IPS-15b (cell line): ENCODE measurements around the gene ATG9B.

Source experiments
- H3K27me3 ChIP-seq: one replicate; pipeline ENCODE4 v1.6.1; 2013; ENCODE audit warnings: low read length; ENCODE audit not compliant: control insufficient read depth, insufficient read depth
- H3K36me3 ChIP-seq: one replicate; pipeline ENCODE4 v1.6.1; 2013; ENCODE audit warnings: low read length; ENCODE audit not compliant: control insufficient read depth, insufficient read depth
- H3K4me1 ChIP-seq: one replicate; pipeline ENCODE4 v1.6.1; 2013; ENCODE audit warnings: mild to moderate bottlenecking, low read length; ENCODE audit not compliant: control insufficient read depth, insufficient read depth
- H3K4me3 ChIP-seq: one replicate; pipeline ENCODE4 v1.5.1; 2013; ENCODE audit warnings: low read depth, low read length
- H3K9ac ChIP-seq: one replicate; pipeline ENCODE4 v1.6.1; 2013; ENCODE audit warnings: low read depth, mild to moderate bottlenecking, low read length
- H3K9me3 ChIP-seq: one replicate; pipeline ENCODE4 v1.6.1; 2013; ENCODE audit warnings: mild to moderate bottlenecking, low read length; ENCODE audit not compliant: control insufficient read depth, insufficient read depth

Gene ATG9B

DNA sequence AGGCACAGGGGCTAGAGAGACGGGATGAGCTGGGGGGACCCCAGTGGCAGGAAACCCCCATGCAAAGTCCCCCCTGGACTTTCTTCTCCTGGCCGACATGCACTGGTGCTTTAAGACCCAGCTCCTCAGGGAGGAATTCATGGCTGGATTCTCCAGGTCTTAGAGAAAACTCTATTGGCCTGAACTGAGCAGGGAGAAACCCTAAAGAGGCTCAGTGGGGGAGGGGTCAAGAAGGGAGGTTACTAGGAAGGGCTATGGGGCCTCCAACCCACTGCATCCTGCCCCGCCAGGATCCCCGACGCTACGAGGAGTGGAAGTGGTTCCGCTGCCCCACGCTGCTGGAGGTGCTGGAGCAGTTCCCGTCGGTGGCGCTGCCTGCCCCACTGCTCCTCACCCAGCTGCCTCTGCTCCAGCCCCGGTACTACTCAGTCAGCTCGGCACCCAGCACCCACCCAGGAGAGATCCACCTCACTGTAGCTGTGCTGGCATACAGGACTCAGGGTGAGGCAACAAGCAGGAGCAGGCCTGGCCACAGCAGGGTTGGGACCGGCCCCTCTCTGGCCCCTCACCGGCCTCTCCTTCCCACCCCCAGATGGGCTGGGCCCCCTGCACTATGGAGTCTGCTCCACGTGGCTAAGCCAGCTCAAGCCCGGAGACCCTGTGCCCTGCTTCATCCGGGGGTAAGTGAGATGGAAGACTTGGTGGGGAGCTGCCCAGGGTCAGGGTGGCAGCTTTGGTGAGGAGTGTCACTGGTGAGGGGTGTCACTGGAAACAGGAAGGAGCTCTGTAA is 13.8 kb downstream of the ATG9B start:
- Histone ChIP-seq H3K36me3 (no peaks in the 10 kb centered on the region), H3K4me3 (no peak overlapping the region), H3K9ac (no peak overlapping the region), H3K4me1 (peaks cover 4% of the 10 kb centered on the region), H3K9me3 (no peaks in the 10 kb centered on the region), H3K27me3 (peaks cover 17% of the 10 kb centered on the region)

DNA sequence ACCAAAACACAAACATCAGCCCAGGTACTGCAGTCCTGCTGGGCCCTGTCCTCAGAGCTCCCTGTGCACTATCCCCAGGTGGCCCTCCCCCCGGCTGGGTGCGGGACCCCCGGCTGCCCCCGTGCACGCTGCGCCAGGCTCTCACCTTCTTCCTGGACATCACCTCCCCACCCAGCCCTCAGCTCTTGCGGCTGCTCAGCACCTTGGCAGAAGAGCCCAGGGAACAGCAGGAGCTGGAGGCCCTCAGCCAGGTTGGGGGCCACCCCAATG is 14.3 kb downstream of the ATG9B start:
- Histone ChIP-seq H3K27me3 (peaks cover 12% of the 10 kb centered on the region), H3K4me1 (peaks cover 4% of the 10 kb centered on the region), H3K9ac (no peak overlapping the region), H3K9me3 (no peaks in the 10 kb centered on the region), H3K36me3 (no peaks in the 10 kb centered on the region), H3K4me3 (no peak overlapping the region)

DNA sequence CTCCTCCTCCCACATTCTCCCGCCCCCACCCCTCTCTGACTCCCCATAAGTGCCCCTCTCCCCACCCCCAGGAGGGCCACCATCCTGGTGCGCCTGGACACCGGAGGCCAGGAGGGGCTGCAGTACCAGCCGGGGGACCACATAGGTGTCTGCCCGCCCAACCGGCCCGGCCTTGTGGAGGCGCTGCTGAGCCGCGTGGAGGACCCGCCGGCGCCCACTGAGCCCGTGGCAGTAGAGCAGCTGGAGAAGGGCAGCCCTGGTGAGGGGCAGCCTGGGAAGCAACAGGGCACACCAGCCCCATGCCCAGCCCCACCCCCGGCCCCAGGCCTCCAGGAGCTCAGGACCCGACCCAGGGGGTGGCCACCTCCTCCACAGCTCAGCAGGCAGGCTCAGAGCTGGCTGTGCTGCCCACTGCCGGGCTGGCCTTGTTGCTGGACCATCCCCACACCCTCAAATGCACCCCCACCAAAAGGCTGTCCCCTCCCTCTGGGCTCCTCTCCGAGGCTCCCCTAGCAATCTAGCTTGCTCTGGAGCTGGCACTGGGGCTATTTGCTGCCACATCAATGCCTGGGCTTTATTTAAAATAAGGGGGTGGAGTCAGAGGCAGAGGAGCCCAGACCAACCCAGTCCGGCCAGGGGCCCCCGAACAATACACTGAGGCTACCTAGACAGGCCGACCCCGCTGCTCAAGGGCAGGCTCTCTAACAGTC is 14.8 kb downstream of the ATG9B start:
- H3K9me3 ChIP-seq = no peaks in the 10 kb centered on the region
- peaks cover 4% of the 10 kb centered on the region for H3K4me1 ChIP-seq
- H3K4me3 ChIP-seq = no peak overlapping the region
- H3K9ac ChIP-seq = no peak overlapping the region
- no peaks in the 10 kb centered on the region for H3K36me3 ChIP-seq
- H3K27me3 ChIP-seq = peaks cover 10% of the 10 kb centered on the region

DNA sequence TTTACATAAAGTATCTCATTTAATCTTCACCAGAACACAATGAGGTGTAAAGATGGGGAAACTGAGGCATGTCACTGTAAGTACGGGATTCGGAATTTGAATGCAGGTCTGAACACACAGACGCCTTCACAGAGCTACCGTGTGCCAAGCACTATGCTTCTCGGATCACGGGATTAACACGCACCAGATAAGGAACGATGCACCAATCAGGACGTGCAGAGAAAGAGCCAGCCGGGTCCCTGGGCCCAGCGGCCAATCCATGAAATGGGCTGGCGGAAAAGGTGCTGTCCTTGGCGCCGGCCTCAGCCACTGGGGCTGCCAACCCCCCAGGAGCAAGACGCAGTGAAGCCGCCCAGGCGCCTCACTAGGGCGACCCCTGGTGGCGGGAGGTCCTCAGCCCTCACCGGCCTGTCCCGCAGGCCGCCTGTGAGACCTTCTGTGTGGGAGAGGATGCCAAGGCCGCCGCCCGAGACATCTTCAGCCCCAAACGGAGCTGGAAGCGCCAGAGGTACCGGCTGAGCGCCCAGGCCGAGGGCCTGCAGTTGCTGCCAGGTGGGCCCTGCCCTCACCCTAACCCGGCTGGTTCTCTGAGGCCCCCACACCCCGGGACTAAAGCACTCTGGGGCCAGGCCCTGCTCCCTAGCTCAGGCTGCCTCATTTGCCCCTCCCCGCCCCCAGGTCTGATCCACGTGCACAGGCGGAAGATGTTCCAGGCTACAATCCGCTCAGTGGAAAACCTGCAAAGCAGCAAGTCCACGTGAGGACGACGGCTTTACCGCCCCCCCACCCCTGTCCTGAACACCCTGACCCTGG is 15.6 kb downstream of the ATG9B start:
- Histone ChIP-seq H3K9me3 (no peaks in the 10 kb centered on the region), H3K36me3 (no peaks in the 10 kb centered on the region), H3K4me1 (peaks cover 4% of the 10 kb centered on the region), H3K27me3 (peaks cover 6% of the 10 kb centered on the region), H3K9ac (no peak overlapping the region), H3K4me3 (peak overlapping the region; percentile 23)

DNA sequence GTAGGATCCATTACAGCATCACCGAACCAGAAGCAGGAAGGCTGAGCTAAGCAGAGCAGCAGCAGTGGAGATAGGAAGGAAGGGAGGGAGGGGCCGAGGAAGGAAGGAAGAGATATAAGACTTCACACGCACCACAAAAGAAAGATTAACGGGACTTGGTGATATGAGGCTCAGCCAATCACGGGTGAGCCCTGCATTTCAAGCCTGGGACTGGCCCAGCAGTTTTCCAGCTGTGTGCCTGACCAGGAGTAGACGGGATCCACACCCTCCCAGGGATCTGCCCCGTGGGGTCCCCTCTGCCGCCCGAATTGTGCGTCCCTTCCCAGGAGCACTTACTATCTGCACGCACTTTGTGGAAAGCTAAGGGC is 16.2 kb downstream of the ATG9B start:
- peaks cover 4% of the 10 kb centered on the region for H3K4me1 ChIP-seq
- no peaks in the 10 kb centered on the region for H3K36me3 ChIP-seq
- peak overlapping the region; percentile 23 for H3K4me3 ChIP-seq
- peaks cover 6% of the 10 kb centered on the region for H3K27me3 ChIP-seq
- H3K9ac ChIP-seq = no peak overlapping the region
- H3K9me3 ChIP-seq = no peaks in the 10 kb centered on the region

DNA sequence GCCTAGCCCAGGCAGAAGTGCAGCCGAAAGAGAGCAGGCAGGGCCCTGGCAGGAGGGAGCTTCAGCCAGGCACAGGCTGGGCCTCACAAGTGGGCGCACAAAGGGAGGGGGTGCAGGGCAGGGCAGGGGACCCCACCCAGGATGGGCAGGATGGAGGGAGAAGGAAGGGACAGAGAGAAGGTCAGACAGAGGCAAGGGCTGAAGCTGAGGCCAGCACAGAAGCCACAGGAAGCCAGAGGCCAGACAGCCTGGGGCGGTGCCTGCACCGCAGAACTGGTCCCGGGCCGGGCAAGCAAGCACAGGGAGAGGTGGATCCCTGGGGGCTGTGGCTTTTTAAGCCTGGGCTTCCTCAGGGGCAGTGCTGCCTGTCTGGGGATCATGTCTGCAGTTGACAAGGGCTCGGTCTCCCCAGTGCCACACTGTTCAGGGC is 16.8 kb downstream of the ATG9B start:
- peaks cover 3% of the 10 kb centered on the region for H3K4me1 ChIP-seq
- H3K4me3 ChIP-seq = no peak overlapping the region
- H3K27me3 ChIP-seq = peaks cover 4% of the 10 kb centered on the region
- no peak overlapping the region for H3K9ac ChIP-seq
- H3K9me3 ChIP-seq = no peaks in the 10 kb centered on the region
- H3K36me3 ChIP-seq = no peaks in the 10 kb centered on the region

DNA sequence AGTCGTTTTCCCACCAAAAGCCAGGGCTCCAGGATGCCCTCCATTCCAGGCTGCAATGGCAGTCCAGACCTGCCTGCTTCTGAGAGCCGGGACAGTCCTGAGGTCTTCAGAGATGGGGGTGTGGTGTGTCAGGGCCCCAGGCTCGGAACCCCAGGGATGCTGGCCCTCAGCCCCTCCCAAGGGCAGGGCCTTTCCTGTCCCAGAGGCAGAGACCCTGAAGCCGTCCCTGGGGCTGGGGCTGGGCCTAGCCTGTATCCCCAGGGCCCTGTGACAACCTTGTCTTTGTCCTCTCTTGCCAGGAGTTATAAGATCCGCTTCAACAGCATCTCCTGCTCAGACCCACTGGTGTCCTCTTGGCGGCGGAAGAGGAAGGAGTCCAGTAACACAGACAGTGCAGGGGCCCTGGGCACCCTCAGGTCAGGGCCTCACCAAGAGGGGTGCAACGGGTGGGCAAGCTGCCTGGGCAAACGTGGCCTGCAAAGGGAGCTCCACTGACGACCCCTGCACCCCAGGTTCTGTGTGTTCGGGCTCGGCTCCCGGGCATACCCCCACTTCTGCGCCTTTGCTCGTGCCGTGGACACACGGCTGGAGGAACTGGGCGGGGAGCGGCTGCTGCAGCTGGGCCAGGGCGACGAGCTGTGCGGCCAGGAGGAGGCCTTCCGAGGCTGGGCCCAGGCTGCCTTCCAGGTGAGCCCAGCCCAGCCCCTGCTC is 17.5 kb downstream of the ATG9B start:
- H3K9me3 ChIP-seq = no peaks in the 10 kb centered on the region
- H3K4me1 ChIP-seq = no peaks in the 10 kb centered on the region

DNA sequence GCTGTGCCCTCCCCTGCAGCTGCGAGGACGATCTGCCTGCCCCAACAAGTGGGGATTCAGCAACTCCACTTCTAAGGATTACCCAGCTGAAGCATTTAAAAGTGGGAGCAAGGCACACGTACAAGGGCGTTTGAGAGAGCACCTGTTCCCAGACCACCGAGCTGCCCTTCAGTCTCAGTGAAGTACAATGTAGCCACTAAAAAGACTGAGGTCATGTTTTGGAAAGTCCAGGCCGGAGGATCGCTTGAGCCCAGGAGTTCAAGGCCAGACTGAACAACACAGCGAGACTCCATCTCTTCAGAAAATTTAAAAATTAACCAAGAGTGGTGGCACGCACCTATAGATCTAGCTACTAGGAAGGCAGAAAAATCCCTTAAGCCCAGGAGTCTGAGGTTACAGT is 18.7 kb downstream of the ATG9B start:
- Histone ChIP-seq H3K36me3 (no peaks in the 10 kb centered on the region), H3K4me1 (no peaks in the 10 kb centered on the region), H3K9me3 (no peaks in the 10 kb centered on the region), H3K27me3 (no peaks in the 10 kb centered on the region), H3K4me3 (no peak overlapping the region), H3K9ac (no peak overlapping the region)

More for the DNA sequence above, 17.5 kb downstream of the ATG9B start:
- Histone ChIP-seq H3K27me3 (no peaks in the 10 kb centered on the region), H3K4me3 (no peak overlapping the region), H3K36me3 (no peaks in the 10 kb centered on the region), H3K9ac (no peak overlapping the region)

DNA sequence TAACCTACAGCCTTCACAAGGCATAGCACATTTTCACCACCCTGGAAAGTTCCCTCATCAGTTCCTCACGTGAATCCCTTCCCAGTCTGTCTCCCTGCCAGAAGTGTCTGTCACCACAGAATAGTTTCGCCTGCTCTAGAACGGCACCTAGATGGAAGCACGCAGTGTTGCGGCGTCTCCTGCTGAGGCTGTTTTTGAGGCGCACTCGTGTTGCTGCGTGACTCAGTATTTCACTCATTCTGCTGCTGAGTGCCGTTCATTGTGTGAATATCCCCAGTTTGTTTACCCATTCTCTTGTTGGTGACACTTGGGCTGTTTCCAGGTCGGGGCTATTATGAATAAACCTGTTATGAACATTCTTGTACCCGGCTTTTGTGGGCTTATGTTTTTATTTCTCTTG is 20.7 kb downstream of the ATG9B start:
- H3K27me3 ChIP-seq = no peaks in the 10 kb centered on the region
- H3K4me1 ChIP-seq = no peaks in the 10 kb centered on the region
- no peaks in the 10 kb centered on the region for H3K36me3 ChIP-seq
- H3K9me3 ChIP-seq = no peaks in the 10 kb centered on the region
- no peak overlapping the region for H3K4me3 ChIP-seq
- no peak overlapping the region for H3K9ac ChIP-seq

DNA sequence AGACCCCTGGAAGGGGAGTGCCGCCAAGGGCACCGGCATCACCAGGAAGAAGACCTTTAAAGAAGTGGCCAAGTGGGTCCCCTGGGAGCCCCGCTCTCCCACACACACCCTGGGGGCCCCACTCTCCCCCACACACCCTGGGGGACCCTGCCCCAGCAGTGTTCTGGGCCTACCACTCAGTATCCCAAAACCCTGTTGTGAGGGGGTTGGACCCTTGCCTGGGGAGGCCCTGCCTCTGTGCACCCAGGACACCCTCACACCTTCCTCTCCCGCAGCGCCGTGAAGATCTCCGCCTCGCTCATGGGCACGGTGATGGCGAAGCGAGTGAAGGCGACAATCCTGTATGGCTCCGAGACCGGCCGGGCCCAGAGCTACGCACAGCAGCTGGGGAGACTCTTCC is 22.7 kb downstream of the ATG9B start:
- Histone ChIP-seq H3K36me3 (no peaks in the 10 kb centered on the region), H3K9ac (no peak overlapping the region), H3K4me1 (no peaks in the 10 kb centered on the region), H3K9me3 (no peaks in the 10 kb centered on the region), H3K27me3 (no peaks in the 10 kb centered on the region), H3K4me3 (no peak overlapping the region)

DNA sequence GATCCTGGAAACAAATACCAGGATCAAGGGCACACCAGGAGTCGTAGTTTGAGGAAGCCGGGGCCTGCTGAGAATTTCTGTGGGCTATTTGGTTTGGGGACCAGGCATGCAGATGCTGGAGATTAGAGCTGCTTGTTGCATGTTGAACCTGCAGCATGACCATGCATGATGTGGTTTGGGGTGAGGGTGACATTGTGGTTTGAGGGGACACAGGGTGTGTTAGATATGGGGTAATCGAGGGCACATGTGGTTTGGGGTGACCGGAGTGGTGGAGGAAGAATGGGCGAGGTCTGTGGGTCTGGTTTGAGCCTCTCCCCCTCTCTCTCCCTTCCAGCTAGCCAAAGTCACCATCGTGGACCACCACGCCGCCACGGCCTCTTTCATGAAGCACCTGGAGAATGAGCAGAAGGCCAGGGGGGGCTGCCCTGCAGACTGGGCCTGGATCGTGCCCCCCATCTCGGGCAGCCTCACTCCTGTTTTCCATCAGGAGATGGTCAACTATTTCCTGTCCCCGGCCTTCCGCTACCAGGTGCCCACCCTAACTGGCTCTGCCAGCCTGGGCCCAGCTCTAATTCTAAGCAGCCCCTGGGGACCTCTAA is 23.3 kb downstream of the ATG9B start:
- no peaks in the 10 kb centered on the region for H3K9me3 ChIP-seq
- no peaks in the 10 kb centered on the region for H3K27me3 ChIP-seq
- H3K4me3 ChIP-seq = no peak overlapping the region
- no peaks in the 10 kb centered on the region for H3K4me1 ChIP-seq
- H3K36me3 ChIP-seq = no peaks in the 10 kb centered on the region
- no peak overlapping the region for H3K9ac ChIP-seq
